Measurements from ENCODE around the gene DAPK2.

Gene DAPK2

DNA sequence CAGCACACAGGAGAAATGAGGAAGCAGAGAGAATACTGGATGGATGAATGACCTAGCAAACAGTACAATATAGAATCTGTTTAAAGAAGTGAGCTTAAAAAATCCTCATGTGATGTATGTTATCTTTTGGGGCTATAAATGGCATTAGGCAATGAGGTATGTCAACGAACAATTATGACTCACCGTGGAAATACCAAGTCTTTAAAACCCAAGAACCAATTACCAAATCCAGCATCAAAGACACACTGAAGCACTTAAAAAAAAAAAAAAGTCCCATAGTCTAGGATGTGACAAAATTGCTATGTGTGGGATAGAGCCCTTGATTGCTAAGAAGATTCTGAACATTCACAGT is 176.3 kb downstream of the DAPK2 start:
- TF ChIP-seq FOXP2 (optimal IDR thresholded peaks at IDR 0.05; ENCODE audit: borderline replicate concordance, extremely low read depth, extremely low read length, insufficient read depth): no peak
- TF ChIP-seq SIN3A (IDR thresholded peaks at IDR 0.05; ENCODE audit: borderline replicate concordance, insufficient read depth, low read length): no peak
- TF ChIP-seq, protein P1, sequence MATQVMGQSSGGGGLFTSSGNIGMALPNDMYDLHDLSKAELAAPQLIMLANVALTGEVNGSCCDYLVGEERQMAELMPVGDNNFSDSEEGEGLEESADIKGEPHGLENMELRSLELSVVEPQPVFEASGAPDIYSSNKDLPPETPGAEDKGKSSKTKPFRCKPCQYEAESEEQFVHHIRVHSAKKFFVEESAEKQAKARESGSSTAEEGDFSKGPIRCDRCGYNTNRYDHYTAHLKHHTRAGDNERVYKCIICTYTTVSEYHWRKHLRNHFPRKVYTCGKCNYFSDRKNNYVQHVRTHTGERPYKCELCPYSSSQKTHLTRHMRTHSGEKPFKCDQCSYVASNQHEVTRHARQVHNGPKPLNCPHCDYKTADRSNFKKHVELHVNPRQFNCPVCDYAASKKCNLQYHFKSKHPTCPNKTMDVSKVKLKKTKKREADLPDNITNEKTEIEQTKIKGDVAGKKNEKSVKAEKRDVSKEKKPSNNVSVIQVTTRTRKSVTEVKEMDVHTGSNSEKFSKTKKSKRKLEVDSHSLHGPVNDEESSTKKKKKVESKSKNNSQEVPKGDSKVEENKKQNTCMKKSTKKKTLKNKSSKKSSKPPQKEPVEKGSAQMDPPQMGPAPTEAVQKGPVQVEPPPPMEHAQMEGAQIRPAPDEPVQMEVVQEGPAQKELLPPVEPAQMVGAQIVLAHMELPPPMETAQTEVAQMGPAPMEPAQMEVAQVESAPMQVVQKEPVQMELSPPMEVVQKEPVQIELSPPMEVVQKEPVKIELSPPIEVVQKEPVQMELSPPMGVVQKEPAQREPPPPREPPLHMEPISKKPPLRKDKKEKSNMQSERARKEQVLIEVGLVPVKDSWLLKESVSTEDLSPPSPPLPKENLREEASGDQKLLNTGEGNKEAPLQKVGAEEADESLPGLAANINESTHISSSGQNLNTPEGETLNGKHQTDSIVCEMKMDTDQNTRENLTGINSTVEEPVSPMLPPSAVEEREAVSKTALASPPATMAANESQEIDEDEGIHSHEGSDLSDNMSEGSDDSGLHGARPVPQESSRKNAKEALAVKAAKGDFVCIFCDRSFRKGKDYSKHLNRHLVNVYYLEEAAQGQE (IDR thresholded peaks at IDR 0.05; ENCODE audit: insufficient read depth in 1 of 2, low read depth in 2 of 2, low read length in 2 of 2): no peak
- no peak for TF ChIP-seq POLR2AphosphoS5 (IDR thresholded peaks at IDR 0.05; ENCODE audit: low read depth, low read length)
- no peak for TF ChIP-seq TAF1 (IDR thresholded peaks at IDR 0.05; ENCODE audit: borderline replicate concordance, insufficient read depth, low read length)

DNA sequence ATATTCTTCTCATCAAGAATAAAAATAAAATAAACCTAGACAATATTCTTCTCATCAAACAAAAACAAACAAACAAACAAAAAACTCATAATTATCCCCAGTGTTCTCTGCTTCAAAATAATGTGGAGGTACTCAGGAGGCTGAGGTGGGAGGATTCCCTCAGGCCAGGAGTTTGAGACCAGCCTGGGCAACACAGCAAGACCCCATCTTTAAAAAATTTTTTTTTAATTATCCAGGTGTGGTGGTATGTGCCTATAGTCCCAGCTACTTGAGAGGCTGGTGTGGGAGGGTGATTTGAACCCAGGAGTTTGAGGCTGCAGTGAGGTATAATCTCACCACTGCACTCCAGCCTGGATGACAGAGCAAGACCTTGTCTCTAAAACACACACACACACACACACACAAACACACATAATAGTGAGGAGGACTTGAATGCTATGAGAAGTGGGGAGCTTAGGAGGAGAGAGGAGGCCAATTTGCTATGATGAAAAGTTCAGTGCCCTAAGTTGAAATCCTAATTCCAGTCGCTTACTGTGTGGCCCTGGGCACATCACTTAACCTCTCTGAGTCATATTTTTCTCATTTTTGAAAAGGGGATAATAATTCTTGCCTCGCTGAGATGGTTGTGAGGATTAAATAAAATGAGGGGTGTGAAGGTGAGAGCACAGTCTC is 176.8 kb downstream of the DAPK2 start:
- no peak for TF ChIP-seq FOXP2 (optimal IDR thresholded peaks at IDR 0.05; ENCODE audit: borderline replicate concordance, extremely low read depth, extremely low read length, insufficient read depth)
- TF ChIP-seq, protein P1 (IDR thresholded peaks at IDR 0.05; ENCODE audit: insufficient read depth in 1 of 2, low read depth in 2 of 2, low read length in 2 of 2): no peak
- no peak for TF ChIP-seq POLR2AphosphoS5 (IDR thresholded peaks at IDR 0.05; ENCODE audit: low read depth, low read length)
- TF ChIP-seq SIN3A (IDR thresholded peaks at IDR 0.05; ENCODE audit: borderline replicate concordance, insufficient read depth, low read length): no peak
- TF ChIP-seq TAF1 (IDR thresholded peaks at IDR 0.05; ENCODE audit: borderline replicate concordance, insufficient read depth, low read length): no peak

DNA sequence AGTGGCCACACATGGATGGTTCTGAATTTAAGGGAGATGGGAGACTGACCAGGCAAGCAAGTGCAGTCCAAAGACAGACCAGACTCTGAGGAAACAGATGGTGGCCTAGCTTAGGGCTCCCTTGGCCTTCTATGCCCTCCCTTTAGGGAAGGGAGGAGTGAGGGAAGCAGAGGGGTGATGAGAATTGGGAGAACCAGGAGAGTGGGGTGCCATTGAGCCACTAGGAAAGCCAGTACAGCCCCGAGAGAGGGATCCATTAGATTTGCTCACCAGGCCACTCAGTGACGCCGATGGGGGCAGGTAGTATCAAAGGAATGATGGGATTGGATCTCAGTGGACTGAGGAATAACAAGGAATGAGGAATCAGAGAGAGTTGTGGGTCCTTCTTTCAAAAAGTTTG is 182.1 kb downstream of the DAPK2 start:
- no peak for TF ChIP-seq SIN3A (IDR thresholded peaks at IDR 0.05; ENCODE audit: borderline replicate concordance, insufficient read depth, low read length)
- TF ChIP-seq TAF1 (IDR thresholded peaks at IDR 0.05; ENCODE audit: borderline replicate concordance, insufficient read depth, low read length): no peak
- no peak for TF ChIP-seq FOXP2 (optimal IDR thresholded peaks at IDR 0.05; ENCODE audit: borderline replicate concordance, extremely low read depth, extremely low read length, insufficient read depth)
- TF ChIP-seq, protein P1 (IDR thresholded peaks at IDR 0.05; ENCODE audit: insufficient read depth in 1 of 2, low read depth in 2 of 2, low read length in 2 of 2): no peak
- no peak for TF ChIP-seq POLR2AphosphoS5 (IDR thresholded peaks at IDR 0.05; ENCODE audit: low read depth, low read length)

DNA sequence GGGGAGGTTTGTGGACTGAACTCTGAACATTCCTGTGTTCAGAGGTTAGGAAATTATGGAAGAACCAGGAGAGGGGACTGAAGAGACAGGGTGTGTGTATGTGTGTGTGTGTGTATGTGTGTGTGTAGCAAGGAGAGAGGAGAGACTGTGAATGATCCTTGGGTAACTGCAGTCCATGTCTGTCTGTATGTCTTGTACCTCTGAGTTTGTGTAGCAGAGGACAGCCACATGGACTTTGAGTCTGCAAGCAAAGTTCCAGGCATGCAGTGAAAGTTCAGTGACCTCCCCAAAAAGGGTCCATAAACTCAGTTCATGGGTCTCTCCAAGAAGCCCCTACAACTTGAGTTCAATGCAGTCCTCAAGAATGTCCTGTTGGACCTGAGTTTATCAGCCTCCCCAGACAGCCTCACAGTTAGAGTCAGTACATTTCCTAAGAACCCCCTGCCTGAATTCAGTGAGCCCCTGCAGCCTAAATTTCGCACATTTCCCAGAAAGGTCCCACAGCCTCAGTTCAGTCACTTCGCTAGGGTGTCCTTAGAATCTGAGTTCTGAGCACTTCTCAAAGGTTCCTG is 184.3 kb downstream of the DAPK2 start:
- TF ChIP-seq SIN3A (IDR thresholded peaks at IDR 0.05; ENCODE audit: borderline replicate concordance, insufficient read depth, low read length) (no peak), FOXP2 (optimal IDR thresholded peaks at IDR 0.05; ENCODE audit: borderline replicate concordance, extremely low read depth, extremely low read length, insufficient read depth) (no peak), POLR2AphosphoS5 (IDR thresholded peaks at IDR 0.05; ENCODE audit: low read depth, low read length) (no peak), TAF1 (IDR thresholded peaks at IDR 0.05; ENCODE audit: borderline replicate concordance, insufficient read depth, low read length) (no peak)
- TF ChIP-seq, protein P1 (IDR thresholded peaks at IDR 0.05; ENCODE audit: insufficient read depth in 1 of 2, low read depth in 2 of 2, low read length in 2 of 2): no peak

Data from PFSK-1 (cell line).